DMS53 treated with DMSO at 0.1 percent for 48 hours (cell line): ENCODE results near the gene THOC2.
"Not testable (repeated sequence)": the region's sequence is repeated elsewhere in the genome, so short reads cannot be mapped to it uniquely, and the experiment has no call there.

ENCODE experiments used
- DNase-seq: peaks from one replicate; lab custom pipeline; 2025; ENCODE audit not compliant: unreplicated experiment; lab: John Stamatoyannopoulos, UW

Gene THOC2, protein sequence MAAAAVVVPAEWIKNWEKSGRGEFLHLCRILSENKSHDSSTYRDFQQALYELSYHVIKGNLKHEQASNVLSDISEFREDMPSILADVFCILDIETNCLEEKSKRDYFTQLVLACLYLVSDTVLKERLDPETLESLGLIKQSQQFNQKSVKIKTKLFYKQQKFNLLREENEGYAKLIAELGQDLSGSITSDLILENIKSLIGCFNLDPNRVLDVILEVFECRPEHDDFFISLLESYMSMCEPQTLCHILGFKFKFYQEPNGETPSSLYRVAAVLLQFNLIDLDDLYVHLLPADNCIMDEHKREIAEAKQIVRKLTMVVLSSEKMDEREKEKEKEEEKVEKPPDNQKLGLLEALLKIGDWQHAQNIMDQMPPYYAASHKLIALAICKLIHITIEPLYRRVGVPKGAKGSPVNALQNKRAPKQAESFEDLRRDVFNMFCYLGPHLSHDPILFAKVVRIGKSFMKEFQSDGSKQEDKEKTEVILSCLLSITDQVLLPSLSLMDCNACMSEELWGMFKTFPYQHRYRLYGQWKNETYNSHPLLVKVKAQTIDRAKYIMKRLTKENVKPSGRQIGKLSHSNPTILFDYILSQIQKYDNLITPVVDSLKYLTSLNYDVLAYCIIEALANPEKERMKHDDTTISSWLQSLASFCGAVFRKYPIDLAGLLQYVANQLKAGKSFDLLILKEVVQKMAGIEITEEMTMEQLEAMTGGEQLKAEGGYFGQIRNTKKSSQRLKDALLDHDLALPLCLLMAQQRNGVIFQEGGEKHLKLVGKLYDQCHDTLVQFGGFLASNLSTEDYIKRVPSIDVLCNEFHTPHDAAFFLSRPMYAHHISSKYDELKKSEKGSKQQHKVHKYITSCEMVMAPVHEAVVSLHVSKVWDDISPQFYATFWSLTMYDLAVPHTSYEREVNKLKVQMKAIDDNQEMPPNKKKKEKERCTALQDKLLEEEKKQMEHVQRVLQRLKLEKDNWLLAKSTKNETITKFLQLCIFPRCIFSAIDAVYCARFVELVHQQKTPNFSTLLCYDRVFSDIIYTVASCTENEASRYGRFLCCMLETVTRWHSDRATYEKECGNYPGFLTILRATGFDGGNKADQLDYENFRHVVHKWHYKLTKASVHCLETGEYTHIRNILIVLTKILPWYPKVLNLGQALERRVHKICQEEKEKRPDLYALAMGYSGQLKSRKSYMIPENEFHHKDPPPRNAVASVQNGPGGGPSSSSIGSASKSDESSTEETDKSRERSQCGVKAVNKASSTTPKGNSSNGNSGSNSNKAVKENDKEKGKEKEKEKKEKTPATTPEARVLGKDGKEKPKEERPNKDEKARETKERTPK (N-terminal part only)

DNA sequence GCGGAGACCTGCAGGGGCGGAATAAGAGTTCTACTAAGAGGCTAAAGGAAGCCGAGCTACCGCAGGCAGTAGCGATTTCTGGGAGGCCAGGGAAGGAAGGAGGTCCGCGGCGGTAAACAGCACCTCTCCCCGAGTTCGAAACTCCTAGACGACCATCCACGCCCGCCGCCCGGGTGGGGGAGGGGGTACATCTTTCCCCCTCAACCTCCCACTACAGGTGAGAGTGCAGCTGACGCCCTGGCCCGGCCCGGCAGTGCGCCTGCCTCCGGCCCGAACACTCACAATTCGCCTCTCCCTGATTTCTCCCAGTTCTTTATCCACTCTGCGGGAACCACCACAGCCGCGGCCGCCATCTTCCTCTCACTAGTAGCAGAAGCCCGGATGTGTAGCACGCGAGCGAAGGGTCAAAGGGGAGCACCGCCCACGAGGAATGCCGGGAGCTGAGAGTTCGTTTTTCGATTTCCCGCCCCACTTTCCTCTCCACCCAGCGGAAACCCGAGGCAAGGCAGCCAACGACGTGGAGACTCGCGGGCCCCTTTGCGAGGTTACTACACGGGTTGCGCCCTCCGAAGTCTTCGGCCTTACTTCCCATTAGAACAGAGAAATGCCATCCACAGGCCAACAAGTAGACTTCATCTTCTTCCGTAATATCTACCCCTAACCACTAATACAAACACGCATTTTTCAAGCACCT lies at the start of gene THOC2:
Gene THOC2, minus strand, starts transcription at position 383 of the 694 bp plus-strand sequence. Its CDS starts 30 bp downstream, at position 353.
- DNase-seq = peak; percentile 92

DNA sequence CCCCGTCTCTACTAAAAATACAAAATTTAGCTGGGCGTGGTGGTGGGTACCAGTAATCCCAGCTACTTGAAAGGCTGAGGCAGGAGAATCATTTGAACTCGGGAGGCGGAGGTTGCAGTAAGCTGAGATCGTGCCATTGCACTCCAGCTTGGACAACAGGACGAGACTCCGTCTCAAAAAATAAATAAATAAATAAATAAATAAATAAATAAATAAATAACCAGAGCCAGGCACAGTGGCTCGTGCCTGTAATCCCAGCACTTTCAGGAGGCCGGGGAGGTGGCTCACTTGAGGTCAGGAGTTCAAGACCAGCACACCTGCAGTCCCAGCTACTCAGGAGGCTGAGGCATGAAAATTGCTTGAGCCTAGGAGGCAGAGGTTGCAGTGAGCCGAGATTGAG lies 48.9 kb upstream of the THOC2 start:
- DNase-seq = not testable (repeated sequence)

DNA sequence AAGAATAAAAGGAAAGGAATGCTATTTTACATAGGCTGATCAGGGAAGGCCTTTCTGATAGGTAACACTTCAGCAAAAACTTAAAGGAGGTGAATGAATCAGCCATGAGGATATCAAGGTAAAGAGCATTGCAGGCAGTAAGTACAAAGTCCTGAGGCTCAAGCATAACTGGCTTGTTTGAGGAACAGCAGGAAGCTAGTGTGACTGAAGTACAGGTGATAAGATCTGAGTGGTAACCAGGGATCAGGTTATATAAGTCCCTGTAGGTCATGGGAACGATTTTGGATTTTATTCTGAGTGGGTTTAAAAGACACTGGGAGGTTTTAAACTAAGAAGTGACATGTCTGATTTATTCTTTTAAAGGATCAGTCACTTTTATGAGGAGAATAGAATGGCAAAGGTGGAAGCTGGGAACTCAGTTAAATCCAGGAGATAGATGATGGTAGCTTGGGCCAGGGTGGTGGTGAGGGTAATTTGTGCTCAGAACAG lies 47.1 kb upstream of the THOC2 start:
- DNase-seq = peak; percentile 76

DNA sequence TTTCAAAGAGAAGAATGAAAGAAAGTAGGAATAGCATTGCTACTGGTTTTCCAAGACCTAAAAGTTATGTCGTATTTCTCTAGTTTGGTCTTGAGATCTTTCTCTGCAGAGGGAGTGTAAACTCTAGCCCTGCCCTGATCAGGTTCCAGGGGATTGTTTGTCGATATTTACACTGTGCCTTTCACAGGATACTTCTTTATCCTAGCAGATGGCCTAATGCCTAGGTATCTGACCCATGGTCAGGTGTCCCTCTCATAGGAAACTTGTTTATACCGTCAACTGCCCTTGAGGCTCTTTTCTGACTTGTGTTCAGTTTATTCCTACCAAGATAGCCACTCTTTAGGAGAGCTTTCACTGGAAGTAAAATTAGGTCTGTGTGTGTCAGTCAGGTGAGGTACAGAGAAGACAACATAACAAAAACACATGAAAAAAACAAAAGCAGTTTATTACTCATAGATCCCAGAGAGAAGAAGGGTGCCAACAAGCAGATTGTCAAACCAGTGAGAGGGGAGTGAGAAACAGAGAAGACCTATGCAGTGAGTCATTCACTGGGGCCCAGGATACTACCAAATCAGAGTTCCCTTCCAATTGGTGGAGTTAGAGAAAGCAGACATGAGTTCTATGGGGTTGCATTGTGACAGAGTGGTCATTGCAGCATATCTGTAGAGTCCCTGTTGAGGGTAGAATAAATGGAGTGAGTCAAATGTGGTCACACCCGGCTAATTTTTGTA lies 40.6 kb upstream of the THOC2 start:
- peak; percentile 75 for DNase-seq

DNA sequence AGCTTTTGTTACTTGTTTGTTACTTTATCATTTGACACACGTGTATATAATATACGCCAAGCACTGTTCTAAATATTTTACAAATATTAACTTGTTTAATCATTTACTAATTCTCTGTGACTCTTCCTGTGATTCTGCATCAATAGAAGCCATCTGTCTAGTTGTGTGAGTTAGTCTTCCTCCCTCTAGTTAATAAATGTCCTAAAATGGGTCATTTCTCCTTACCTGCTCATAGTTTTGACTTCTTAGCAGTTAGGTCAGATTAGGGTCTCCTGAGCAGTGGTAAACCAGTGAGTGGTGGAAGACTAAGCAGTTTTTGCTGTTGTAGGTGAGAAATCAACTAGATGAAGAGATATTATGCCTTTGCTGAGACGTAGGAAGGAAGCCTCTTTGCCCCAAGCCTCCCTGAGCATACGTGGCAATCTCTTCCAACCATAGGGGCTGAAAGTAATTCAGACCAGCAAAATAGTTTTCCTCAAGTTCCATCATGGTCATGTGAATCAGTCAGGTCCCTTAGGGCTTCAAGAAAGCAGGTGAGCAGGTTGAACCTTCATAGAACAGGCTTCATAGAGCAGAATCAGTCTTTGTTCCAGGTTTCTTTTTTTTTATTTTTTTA lies 38.7 kb upstream of the THOC2 start:
- DNase-seq = peak; percentile 46

DNA sequence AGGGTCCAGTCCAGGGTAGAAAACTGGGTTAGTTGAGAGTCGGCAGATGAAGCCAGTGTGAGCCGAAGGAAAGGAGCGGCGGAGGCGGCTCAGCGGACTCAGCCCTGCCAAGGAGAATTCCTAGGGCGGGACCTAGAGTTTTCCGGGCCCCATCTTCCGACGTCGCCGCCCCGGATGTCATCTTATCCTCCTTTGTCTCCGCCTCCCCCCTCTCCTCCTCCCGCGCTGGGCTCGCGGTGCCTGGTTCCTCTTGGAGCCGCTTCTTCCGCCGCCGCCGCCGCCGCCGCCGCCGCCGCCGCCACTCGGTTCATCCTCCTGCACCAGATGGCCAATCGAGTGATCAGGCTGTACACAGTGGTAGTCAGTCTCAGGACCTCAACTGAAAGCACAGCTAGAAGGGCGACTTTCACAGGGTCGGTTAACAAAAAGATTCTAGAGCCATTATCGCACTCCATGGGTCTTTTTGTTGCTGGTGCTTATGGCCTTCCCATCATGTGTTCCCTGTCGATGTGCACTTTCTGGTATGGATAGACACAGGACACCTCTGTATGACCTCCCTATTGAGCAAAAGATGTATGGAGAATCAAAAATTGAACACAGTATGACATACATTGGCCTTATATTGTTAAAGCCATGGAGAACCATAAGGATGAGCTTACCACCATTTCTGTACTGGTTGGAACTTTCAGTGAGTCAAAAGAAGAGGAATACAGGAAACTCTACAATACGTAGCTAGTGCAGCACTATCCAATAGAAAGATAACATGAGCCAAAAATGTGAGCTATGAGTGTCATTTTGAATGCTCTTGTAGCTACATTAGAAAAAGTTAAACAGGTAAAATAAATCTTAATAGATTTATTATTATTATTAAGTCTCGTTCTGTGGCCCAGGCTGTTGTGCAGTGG lies 32.4 kb upstream of the THOC2 start:
- peak; percentile 84 for DNase-seq

DNA sequence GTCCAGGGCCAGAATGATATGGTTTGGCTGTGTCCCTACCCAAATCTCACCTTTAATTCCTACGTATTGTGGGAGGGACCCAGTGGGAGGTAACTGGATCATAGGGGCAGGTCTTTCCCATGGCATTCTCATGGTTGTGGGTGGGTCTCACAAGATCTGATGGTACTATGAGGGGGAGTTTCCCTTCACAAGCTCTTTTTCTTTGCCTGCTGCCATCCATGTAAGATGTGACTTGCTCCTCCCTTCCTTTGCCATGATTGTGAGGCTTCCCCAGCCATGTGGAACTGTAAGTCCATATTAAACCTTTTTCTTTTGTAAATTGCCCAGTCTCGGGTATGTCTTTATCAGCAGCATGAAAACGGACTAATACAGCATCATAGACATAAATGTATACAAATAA lies 27.0 kb upstream of the THOC2 start:
- not testable (repeated sequence) for DNase-seq

DNA sequence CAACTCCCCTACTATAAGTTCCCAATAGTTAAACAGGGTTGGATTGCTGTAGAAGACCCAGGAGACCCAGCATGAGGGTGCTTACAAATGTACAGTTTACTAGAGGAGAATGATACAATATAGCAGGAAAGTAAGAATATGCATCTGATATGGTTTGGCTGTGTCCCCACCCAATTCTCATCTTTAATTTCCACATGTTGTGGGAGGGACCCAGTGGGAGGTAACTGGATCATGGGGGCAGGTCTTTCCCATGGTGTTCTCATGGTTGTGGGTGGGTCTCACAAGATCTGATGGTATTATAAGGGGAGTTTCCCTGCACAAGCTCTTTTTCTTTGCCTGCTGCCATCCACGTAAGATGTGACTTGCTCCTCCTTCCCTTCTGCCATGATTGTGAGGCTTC lies 24.9 kb upstream of the THOC2 start:
- DNase-seq = not testable (repeated sequence)

DNA sequence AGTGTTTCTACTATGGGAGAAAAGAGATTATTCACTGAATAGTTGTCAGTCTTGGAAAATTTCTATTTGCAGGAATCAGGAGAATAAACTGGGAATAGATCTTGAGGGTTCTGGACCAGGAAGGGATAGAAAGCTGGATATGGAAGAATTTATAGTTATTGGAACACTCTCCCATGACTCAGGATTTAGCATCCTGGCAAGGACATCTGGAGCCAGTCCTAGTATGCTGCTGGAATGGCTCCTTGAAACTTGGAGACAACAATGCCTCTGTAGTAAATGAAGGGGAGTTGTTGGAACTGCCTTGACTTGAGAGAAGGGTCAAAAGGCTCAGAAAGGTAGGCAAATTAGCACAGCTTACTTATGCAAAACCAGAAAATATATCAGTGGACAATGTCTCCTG lies 23.5 kb upstream of the THOC2 start:
- no peak for DNase-seq

DNA sequence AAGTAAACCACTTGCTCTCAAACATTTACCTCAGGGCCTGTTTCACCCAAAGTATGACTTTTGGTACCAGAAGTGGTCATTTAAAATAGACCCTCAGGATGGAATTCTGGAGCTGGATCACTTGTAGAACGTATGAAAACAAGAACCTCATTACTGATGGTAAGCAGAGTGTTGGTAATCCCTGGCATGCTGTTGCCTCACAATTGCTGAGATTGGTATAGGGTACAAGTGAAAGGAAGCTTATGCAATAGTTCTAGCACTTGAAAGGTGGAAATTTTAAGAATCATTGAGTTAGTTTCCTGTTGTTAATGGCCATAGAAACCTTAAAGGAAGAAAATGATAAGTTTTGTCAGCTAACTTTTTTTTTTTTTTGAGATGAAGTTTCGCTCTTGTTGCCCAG lies 22.3 kb upstream of the THOC2 start:
- no peak for DNase-seq

DNA sequence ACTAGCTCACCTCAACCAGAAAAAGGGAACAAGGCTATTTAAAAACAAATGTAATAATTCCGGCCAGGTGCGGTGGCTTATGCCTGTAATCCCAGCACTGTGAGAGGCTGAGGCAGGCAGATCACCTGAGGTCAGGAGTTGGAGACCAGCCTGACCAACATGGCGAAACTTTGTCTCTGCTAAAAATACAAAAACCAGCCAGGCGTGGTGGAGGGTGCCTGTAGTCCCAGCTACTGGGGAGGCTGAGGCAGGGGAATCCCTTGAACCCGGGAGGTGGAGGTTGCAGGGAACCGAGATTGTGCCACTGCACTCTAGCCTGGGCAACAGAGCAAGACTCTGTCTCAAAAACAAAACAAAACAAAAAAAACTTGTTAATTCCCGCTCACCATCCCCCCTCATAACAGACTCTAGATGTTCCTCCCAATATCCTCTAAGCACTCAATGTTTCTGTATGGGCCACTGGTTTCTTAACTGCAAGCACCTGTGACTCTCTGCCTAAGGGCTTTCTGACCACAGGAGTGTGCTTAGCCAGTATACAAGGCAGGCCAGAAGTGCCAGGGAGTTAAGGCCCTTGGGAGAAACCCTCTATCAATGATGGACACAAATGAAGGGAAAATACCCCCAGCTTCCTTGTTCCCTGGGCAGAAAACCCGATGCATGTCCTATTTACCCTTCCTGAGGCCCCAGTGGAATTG lies 21.0 kb upstream of the THOC2 start:
- DNase-seq = no peak

DNA sequence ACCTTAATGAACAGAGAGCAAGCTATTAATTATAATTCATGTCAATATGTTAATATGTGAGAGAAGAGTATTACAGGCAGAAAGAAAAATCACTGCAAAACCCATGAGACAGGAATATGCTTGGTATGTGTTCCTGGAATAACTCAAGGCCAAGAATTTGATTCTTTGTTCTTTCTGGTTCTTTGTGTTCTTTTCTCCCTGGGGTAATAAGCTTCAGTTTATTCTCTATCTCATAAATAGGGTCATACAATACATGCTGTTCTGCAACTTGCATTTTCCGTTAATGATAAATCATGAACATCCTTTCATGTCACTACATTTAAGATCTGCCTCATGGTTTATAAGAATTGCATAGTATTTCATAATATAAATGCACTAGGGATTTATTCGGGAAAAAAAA lies 16.8 kb upstream of the THOC2 start:
- no peak for DNase-seq

DNA sequence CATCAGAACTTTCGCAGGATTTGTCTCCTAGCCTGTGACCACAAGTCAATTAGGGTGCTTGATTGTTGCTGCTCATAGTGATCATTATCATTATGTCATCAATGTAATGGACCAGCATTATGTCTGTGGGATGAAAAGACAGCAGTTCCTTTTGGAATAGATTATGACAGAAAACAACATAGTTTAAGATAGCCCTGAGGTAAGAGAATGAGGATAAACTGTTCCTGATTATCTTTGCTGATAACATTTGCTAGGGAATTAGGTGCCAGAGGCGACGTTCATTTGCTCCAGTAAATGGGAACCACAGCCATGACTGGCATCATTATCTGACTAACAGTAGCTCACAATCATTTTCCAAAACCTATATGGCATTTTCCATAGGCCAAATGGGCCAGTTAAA lies 12.7 kb upstream of the THOC2 start:
- DNase-seq = no peak

DNA sequence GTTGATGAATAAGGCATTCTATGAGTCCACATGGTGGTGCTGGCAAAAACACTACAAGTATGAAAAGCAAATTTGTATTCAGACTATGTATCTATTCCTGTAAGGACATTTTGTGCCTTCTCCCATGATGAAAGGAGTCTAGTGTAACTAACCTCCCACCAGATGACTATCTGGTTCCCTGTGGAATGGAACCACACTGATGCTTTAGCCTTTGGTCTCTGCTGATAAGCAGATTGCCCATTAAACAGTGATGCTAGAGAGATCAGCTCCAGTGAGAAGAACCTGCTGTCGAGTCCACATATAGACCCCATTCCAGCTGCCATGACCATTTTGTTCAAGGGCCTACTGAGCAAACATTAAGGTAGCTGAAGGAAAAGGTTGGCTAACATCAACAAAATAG lies 10.5 kb upstream of the THOC2 start:
- no peak for DNase-seq

DNA sequence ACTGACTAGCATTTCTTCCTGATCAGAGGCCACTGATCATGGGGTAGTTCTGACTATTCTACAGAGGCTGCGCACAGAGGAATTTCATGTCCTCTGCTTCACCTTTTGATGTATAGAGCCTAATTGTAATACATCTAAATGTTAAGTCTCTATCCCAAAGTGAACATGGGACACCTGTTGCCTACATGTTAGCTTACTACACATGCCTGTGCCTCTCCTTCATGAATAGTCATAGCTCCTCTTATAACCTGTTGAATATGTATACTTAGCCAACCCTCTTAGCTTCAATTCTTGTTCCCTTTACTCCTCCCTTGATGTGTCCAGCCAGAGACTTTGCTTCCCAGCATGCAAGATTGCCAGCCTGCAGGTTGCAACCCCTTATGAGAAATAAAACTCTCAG lies 9.6 kb upstream of the THOC2 start:
- DNase-seq = no peak

DNA sequence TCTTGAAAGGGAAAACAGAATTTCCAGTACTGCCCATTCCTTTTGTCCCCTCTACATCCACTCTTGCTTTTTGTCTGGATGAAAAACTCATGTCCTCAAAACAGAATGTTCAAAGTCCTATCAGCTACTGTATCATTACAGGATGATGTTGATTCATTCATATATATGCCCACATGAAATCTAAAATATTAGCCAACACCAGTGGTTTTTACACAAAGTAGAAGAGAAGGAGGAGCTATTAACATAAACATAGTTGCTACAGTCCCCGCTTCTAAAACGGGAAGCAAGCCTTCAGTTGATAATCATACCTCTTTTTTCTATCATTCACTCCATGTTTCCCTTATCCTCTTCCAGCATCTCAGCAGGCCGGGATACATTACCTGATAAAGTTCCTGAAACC lies 7.7 kb upstream of the THOC2 start:
- DNase-seq = no peak

DNA sequence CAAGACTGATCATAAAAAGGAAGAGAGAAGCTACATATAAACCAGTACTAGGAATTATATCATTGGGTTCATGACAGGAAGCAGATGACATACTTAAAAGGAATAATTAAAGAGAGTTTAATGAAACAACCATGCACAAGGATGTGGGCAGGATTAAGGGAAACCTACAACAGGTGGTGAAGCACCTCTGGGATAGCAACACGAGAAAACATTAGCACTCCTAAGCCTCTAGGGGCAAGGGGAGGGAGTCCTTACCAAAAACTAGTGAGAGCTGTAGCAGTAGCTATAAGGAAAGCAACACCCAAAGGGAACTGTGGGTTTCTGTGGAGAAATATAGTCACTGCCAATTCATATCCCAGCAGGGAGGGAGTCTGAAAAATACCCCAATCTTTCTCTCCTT lies 7.2 kb upstream of the THOC2 start:
- no peak for DNase-seq

DNA sequence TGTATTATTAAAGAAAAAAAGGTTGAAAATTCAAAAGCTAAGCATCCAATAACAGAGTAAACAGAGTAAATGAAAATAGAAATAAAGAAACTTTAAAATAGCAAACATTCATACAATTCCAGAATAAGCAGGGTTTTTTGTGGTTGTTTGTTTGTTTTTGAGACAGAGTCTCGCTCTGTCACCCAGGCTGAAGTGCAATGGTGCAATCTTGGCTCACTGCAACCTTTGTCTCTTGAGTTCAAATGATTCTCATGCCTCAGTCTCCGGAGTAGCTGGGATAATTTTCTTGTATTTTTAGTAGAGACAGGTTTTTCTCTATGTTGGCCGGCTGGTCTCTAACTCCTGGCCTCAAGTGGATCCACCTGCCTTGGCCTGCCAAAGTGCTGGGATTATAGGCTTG lies 6.6 kb upstream of the THOC2 start:
- no peak for DNase-seq
